ENCODE measurements around the gene CMTM2.
A peak's percentile ranks its signal among the peaks of the same experiment; 100 is the strongest.
"Not testable (repeated sequence)": the region's sequence is repeated elsewhere in the genome, so short reads cannot be mapped to it uniquely, and the experiment has no call there.

The CMTM2 gene

DNA sequence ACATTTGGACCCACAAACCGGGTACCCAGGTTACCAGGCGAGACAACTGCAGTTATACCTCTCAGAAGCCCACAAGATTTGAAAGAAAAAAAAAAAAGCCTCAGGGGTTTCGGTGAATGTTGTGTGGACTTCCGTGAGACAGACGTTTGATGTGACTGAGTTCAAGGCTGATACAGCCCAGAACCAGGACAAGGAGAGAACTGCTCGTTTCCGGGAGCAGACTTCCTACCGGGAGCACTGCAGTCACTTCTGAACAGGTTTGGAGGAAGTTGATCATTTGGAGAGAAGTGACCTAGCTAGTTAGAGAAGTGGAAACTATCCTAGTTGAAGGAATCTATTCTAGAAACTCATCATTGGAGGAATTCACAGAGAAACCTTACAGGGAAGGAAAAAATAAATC lies 26.0 kb upstream of the CMTM2 start:
- DNase-seq = no peak

DNA sequence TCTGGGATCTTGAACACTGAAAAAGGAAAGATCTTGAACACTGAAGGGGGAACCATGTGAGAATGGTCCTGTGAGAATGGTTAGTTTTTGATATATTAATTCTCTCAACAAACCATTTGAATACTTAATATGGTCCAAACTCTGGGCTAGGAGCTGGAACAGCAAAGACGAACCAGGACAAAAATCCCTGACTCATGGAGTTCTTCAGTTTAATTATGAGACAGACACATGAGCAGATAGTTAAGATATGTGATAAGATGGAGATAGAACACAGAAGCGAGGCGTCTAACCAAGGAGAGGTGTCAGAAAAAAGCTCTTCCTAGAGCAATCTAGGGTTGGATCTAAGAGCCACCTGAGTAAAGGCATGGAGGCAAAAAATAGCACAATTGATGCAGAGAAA lies 25.2 kb upstream of the CMTM2 start:
- no peak for DNase-seq

DNA sequence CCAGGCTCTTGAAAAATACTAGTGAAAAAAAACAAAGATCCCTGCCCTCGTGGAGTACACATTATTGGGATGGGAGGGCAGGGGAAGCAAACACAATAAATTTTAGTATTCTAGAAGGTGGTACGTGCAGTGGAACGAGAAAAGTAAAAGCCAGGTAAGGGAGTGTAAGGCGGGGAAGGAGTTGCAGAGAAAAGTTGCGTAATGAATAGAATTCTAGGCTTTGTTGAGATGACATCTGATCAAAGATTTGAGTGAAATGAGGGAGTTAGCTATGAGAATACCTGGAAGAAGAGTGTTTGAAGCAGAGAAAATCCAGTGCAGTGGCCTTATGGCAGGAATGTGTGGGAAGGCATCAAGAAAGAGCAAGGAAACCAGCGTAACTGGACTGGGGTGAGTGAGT lies 24.8 kb upstream of the CMTM2 start:
- no peak for DNase-seq

DNA sequence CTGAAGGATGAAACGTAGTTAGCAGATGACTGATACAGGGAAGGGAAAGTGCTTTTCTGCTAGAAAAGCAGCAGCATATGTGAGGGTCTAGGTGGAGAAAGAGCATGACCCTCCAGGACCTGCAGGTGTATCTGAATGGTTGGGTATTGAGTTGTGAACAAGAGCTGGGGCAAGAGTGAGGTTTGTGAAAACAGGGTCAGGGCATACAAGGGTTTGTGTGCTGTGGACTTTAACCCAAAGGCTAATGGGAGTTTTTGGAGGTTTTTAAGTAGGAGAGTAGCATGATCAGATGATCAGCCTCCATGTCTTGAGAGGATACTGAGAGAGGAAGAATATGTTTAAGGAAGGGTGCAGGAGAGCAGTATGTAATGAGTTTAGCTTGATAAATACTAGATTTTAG lies 19.2 kb upstream of the CMTM2 start:
- no peak for DNase-seq

DNA sequence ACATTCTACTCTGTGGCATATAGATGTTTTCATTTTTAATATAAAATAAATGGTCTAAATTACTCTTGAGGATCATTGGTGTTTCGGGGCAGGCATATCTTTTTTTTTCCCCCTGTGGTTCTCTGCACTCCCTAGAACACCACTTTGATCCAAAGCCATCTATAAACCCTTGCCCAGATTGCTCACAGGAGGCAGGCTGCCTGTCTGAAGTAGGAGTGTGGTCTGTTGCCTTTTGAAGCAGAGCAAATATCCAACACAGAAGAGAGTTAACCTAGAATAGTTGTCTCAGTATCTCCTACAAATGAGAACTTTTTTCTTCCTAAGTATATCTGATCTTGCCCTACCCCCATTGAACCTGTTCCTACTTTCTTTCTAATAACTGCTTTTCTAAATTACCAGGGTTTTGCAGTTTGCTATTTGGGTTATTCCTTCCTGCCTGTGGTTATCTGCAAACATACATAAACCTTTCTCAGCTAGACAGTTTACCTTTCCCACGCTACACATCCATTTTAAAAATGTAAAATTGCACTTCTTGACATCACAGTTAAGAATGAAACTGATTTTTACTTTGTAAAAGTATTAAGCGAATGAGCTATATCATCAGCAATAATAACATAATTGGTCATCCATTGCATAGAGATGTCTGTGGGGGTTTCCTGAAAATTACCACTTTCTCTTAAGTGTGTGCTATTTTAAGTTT lies 17.7 kb upstream of the CMTM2 start:
- DNase-seq = no peak

DNA sequence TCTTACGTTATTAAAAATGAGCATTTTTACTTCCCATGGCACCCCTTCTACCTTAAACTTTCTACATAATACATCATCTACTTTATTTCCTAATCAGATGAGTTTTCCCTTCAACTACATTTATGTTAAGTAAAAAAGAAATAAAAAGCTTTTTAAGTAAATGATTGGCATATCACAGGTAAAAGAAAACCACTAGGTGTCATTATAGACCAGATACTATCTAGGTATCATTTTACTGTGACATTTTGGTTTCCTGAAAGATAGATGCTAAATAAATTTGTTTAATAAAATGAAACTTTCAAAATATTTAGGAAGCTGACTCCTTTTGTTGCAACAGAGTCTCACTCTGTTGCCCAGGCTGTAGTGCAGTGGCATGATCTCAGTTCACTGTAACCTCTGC lies 16.9 kb upstream of the CMTM2 start:
- DNase-seq = no peak

DNA sequence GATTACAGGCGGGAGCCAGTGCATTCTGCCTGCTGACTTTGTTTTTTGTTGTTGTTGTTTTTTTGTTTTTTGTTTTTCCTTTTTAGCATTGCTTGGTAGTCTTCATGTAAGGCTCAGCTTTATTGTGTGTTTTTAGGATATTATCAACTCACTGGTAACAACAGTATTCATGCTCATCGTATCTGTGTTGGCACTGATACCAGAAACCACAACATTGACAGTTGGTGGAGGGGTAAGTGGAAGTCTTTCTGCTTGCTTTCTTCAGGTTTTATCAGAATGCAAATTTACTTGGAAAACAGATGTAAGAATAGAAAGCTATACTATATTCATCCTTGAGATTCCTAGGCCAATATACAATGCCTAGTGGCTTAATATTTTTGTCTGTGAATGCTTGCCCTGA lies 16.3 kb upstream of the CMTM2 start:
- DNase-seq = no peak

DNA sequence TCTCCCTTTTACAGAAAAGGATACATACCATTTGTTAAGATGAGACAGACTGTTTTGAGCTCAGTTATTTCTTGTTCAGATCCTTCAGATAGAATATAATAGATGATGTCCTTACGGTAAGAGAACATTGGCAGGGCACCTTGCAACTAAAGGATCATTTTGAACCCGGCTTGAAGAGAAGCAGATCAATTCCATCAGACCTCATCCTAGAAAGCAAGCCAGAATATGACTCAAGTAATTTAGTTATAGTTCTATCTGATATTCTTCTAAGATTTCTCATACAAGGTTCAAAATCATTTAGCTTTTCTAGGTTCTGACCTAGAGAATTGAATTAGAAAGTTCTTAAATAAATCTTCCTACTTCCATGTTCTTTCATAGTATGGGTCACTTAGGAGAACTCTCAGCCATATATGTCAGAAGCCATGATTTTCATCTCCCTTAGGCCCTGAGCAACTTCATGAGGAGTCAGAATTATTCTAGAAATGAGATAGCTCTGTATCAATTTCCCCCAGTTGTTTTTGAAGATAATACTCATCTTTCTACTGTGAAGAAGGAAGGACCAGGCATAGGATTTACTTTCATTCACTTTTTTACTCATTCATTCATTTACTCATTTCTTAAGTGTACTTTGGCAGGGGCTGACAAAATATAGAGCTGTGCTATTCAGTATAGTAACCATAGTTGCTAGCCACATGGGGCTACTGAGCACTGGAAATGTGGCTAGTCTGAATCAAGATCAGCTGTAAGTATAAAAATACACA lies 15.5 kb upstream of the CMTM2 start:
- no peak for DNase-seq

DNA sequence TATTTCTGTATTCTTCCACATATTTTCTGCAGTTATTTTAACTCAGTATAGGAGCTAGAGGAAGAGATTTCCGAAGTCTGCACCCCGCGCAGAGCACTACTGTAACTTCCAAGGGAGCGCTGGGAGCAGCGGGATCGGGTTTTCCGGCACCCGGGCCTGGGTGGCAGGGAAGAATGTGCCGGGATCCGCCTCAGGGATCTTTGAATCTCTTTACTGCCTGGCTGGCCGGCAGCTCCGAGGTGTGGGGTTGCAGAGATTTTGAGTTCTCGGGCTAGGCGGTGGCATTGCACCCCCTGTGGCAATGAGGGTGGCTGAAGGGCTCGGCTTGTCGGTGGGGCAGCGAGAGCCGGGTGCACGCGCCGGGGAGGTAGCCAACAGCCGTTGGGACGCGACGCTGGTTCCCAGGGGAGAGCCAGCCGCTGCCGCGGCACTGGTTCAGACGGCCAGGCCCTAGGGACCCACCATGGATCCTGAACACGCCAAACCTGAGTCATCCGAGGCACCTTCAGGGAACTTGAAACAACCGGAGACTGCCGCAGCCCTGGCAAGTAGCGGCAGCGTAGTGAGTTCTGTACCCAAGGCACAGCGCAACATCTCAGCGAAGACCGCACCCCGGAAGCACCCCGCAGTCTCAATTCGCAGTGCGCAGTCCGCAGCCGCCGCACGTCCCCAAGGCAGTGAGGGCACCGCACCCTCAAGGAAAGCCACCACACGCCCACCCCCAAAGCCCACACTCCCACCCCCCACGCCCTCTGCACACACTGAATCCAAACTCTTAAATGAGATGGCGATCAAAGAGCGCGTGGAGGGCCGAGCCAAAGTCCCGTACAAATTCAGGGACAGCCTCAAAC lies 13.0 kb upstream of the CMTM2 start, which contains the start of gene CMTM1:
Gene CMTM1 (plus strand): TSS at position 389 of the 851 bp plus-strand sequence. CDS start 75 bp downstream, at position 464.
- DNase-seq = no peak

DNA sequence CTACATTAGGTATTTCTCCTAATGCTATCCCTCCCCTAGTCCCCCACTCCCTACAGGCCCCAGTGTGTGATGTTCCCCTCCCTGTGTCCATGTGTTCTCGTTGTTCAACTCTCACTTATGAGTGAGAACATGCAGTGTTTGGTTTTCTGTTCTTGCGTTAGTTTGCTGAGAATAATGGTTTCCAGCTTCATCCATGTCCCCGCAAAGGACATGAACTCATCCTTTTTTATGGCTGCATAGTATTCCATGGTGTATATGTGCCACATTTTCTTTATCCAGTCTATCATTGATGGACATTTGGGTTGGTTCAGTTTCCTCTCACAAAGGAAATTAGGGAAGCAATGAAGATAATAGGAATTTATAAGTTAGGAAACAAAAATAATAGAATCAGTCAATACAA lies 12.0 kb upstream of the CMTM2 start:
- DNase-seq = not testable (repeated sequence)

DNA sequence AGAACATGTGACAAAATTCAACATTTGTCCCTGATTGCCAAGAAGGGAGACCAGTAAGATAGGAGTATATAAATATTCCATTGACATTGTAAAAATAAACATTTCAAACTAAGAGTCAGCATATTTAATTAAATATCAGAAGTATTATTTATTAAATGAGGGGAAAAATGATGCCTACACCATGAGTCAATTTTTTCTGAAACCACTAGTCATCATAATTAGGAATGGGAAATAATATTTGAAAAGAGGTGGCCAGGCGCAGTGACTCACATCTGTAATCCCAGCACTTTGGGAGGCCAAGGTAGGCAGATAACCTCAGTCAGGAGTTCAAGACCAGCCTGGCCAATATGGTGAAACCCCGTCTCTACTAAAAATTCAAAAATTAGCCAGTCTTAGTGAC lies 10.9 kb upstream of the CMTM2 start:
- peak; percentile 56 for DNase-seq

DNA sequence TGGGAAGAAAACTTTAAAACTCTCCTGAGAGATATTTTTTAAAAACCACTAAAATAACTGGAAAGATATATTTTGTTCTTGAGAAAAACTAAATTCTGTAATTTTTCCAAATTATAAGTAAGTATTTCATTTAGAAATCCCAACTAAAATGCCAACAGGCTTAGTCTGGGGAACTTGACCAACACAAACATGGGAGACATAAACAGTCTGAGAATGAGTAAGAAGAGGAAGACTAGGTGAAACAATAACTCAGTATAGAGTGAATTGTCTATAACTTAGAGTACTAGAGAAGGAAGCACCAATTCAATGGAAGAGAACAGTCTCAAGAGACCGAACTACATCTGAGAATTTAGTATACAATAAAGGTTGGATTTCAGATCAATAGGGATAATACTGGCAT lies 10.1 kb upstream of the CMTM2 start:
- DNase-seq = peak; percentile 66

DNA sequence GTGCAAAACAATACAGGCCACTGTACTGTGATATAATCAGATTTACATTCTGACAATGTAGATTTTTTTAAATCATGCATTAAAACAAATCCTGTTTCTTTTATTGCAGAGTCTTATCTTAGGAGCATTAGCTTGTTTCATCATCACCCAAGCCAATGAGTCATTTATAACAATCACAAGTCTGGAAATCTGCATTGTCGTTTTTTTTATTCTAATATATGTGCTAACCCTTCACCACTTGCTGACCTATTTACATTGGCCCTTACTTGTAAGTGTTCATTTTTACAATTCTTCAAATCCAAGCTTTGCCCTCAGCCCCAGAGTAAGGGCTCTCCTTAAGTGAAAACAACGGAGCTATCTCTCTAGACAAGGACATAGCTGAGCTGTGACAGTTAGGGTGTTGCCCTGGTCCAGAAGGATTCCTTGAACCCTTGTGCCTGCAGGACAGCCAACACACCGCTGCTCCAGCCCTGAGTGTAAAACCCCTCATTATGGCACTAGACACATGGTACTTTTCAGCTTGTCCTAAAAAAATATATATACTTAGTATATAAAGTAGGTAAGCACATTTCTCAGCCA lies 9.3 kb upstream of the CMTM2 start:
- DNase-seq = peak; percentile 78

DNA sequence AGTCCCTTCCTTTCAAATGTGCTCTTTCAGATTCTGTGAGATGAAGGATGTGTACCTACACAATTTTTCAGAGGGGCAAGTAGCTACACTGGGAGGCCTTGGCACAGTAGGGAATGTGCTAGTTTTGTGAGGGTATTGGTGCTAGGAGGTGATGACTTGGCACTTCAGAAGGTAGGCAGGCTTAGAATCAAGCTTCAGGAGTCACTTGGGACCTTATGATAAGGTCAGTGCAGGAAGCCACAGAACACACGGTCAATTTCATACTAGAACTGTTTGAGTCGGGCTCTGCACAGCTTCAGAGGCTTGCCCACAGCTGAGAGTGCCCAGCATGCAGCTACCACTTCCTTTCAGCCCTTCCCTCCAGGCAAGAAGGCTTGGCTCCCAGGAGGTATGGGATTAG lies 6.9 kb upstream of the CMTM2 start:
- DNase-seq = no peak

DNA sequence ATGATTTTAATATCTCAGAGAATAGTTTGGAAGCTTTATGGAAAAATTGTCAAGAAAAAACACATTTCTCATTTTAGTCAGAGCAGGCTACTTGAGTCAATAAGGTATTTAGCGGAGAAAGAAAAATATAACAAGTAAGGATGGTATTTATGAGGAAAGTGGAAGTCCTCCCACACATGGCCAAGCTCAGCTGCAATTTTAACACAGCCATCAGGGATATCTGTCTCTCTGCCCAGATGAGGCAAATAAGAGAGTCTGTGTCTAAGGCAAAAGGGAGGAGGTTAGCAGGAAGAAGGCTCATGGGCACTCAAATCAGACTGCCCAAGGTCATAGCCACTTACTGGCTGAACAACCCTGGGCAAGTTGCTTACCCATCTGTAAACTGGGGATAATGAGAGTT lies 5.2 kb upstream of the CMTM2 start:
- DNase-seq = no peak

DNA sequence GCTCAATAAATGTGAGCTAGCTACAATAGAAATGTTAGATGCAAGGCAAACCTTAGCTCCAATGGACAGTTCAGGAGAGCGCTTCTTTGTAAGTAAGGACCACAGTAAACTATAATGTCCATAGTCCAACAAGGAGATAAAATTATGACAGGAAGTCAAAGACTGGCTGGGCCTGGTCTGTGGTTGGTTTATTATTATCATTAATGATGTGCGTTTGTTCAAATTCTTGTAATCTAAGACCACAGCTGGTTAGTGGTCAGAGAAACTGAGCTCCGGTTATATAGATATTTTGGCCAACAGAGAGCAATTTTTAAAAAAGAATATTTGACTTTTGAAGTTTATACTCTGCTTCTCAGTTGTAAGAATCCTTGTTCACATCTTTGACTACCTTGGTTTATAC lies 4.7 kb upstream of the CMTM2 start:
- no peak for DNase-seq

DNA sequence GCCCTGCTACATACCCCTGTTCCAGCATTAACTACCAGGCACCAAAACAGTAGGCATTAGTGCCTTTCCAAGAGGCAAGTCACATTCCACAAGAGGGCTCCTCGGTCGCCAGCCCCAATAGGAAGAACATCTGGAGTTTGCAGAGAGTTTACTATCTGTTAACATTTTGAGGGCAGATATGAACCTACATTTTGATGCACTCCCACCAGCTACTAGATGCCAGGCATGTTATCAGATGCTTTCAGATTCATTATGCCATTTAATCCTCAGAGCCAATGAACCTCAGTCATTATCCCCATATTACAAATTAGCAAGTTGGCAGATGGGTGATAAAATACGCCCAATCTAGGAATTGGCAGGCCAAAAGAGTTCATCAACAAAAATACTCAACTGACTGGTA lies 4.2 kb upstream of the CMTM2 start:
- no peak for DNase-seq

DNA sequence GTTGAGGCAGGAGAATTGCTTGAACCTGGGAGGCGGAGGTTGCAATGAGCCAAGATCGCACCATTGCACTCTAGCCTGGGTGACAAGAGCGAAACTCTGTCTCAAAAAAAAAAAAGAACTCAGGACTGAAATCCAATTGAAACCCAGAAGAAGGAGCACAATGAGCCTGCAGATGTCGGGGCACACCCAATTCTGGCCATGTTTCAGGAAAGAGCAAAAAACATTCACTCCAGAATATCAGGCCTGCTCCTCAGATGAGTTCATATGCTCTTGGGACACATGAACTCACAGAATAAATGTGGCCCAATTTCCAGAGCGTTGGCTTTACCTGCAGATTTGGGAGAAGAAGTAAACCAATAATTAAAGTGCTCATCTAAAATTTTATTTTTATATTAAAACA lies 3.0 kb upstream of the CMTM2 start:
- no peak for DNase-seq

DNA sequence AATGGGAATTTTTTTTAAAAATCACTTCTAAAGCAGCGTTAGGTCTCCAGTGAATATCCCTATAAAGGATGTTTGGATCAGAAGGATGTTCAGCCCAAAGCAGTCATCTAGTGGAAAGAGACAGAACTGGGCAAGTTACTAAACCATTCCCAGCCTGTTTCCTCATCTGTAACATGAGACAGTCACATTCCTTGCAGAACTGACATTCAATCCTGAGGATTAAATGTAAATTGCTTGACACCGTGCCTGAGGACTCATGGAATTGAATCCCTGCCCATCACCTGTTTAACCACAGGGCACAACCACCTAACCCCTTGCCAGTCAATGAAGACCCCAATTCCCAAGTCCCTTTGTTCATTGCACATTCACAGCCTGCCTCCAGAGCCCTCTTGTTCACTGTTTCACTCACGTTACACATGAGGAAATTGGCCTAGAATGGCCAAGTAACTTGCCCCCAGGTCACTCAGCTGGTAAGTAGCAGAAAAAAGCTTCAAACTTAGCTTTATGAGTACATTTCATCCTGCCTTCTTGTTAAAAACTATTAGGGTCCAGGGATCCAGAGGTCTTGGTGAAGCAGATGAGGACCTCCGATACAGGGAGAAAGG lies 1.4 kb downstream of the CMTM2 start:
- peak; percentile 76 for DNase-seq

DNA sequence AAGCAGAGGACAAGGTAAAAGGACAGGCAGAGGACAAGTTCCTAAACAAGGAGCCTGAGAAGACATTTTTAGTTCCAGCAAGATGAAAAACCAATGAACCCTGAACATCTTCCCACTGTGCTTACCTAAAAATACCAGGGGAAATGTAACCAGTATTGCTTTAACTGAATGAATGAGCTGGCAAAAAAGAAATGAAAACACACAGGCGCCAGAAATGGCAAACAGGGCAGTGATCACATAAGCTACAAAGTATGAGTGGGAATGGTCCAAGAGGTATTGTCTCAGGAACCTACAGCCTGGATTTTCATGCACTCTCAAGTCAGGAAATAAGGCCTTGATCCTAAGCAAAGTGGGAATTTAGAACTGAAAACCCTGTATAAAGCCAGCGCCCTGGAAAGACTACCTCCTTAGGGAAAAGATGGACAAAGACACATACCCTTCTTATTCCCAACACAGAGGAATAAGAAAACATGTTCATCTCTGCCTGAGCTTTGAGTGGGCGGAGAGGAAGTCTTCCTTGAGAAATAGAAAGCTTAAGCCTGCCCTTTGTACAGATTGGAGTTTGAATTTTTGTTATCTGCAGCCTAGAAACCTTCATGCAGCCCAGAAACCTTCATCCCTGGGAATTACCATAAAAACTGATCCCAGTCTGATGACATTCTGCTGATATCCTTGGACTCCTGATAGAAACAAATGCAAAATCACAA lies 2.1 kb downstream of the CMTM2 start:
- DNase-seq = peak; percentile 35

DNA sequence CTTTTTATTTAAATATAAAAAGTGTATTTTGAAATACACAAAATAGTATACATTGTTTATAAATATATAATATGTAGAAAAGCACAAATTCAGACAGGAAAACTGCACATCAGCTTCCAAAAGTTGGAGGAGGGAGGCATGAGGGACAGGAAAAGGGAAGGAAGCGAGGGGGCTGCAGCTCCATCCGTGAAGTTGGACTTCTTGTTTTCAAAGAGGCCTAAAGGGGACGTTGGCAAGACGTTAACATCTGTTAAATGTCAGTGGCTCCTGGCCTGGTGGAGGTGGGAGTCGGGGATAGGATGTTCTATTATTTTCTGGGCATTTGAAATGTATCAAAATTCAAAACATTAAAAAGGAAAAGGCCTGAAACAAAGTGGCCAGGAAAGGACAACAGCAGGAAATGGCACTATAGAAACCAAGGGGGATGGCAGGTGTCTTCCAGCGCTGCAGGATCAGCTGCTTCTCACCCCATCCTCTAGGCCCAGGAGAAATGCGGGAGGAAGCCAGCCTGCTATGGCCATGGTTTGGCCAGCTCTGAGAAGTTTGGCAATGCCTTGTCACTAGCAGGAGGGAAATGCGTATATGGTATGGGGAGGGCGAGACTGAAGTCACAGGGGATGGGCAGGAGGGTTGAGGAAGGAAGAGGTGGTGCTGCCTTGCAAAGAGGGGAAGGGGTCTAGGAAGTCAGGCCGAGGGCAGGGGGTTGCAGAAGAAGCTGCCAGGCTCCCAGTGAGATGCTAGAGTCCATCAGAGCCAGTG lies 6.4 kb downstream of the CMTM2 start:
- DNase-seq = no peak

Data from fibroblast of skin of back (primary cell).